Skeletal muscle satellite cell (primary cell): ENCODE measurements around the gene LTB4R2.
A peak's percentile ranks its signal among the peaks of the same experiment; 100 is the strongest.

Source experiments
- H3K27me3 ChIP-seq: 2 replicates; pipeline ENCODE4 v1.7.0; 2013; ENCODE audit warnings: low read length; ENCODE audit not compliant: control insufficient read depth, insufficient read depth
- H3K36me3 ChIP-seq: 2 replicates; pipeline ENCODE4 v1.7.0; 2013; ENCODE audit warnings: mild to moderate bottlenecking, control low read depth, low read length; ENCODE audit not compliant: insufficient read depth
- H3K4me1 ChIP-seq: 2 replicates; pipeline ENCODE4 v1.7.0; 2013; ENCODE audit warnings: low read length; ENCODE audit not compliant: control insufficient read depth, insufficient read depth
- H3K4me2 ChIP-seq: 2 replicates; pipeline ENCODE4 v1.7.0; 2013; ENCODE audit warnings: mild to moderate bottlenecking, low read length
- H3K4me3 ChIP-seq: 2 replicates; pipeline ENCODE4 v1.7.0; 2013; ENCODE audit warnings: low read length
- H3K9ac ChIP-seq: 2 replicates; pipeline ENCODE4 v1.7.0; 2013; ENCODE audit warnings: mild to moderate bottlenecking, low read depth, low read length, moderate library complexity
- H3K9me3 ChIP-seq: replicated peaks from 2 replicates; pipeline ENCODE4 v1.7.0; 2013; ENCODE audit warnings: mild to moderate bottlenecking, control low read depth, low read length

The LTB4R2 gene

DNA sequence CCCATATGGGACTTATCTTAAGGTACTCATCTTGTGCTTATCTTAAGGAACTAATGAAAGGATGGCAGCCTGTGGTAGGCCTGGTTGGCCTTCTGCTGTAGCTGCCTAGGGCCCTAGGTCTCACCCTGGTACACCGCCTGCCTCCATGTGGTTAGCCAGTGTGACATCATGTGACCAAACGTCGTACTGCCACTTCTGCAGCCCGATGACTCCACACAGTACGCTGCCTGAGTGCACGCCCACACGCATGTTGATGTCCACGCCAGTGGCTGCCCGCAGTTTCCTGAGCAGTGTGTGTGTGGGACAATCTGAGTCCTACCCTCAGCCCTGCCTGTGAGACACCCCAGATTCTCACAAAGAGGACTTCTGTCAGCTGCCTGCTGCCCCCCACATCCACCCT, 19.8 kb downstream of the LTB4R2 start:
- H3K4me1 ChIP-seq, result peaks cover 24% of the 10 kb centered on the region
- peaks cover 29% of the 10 kb centered on the region for H3K27me3 ChIP-seq
- H3K9ac ChIP-seq, result no peak overlapping the region
- H3K9me3 ChIP-seq, result no peaks in the 10 kb centered on the region
- no peaks in the 10 kb centered on the region for H3K36me3 ChIP-seq
- no peak overlapping the region for H3K4me2 ChIP-seq
- H3K4me3 ChIP-seq, result no peak overlapping the region

DNA sequence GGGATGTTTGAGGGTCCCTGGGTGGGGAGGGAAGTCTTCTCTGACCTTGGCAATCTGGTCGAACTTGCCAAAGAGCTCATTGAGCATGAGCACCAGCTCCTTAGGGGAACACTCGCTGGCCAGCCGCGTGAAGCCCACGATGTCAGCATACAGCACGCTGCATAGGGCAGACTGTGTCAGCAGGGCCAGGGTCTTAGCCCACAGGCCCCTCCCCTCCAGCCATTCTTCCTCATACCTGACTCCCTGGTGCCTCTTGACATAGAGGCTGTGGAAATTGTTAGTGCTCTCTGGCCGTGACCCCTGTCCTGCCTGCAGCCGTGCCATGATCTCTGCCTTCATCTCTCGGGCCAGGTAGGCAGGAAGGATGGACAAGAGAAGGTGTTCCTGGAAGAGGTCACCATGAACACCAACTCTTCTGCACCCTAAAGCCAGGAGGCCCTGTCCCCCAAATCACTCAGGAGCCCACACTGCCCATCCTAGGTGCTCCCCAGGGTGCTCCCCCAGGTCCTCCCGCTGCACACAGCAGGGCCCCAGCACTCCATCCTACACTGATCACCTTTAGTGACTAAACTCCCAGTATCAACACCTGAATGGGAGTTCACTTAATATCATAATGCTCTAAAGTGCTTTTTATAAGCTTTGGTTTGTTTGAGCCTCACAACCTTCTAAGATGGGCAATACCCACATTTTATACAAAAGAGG, 21.2 kb downstream of the LTB4R2 start:
- Histone ChIP-seq H3K4me3 (no peak overlapping the region), H3K4me2 (no peak overlapping the region), H3K4me1 (peaks cover 27% of the 10 kb centered on the region), H3K9ac (no peak overlapping the region), H3K27me3 (peaks cover 36% of the 10 kb centered on the region), H3K36me3 (no peaks in the 10 kb centered on the region), H3K9me3 (no peaks in the 10 kb centered on the region)

GRCh38 chr14:24331731-24332267, 21.9 kb downstream of the LTB4R2 start:
- no peak overlapping the region for H3K9ac ChIP-seq
- H3K36me3 ChIP-seq, result no peaks in the 10 kb centered on the region
- no peaks in the 10 kb centered on the region for H3K9me3 ChIP-seq
- peak overlapping the region; percentile 77 for H3K4me2 ChIP-seq
- H3K27me3 ChIP-seq, result peaks cover 43% of the 10 kb centered on the region
- no peak overlapping the region for H3K4me3 ChIP-seq
- peaks cover 27% of the 10 kb centered on the region for H3K4me1 ChIP-seq

GRCh38 chr14:24332268-24332993, 22.5 kb downstream of the LTB4R2 start:
- Histone ChIP-seq H3K27me3 (peaks cover 43% of the 10 kb centered on the region), H3K36me3 (no peaks in the 10 kb centered on the region), H3K4me1 (peaks cover 27% of the 10 kb centered on the region), H3K9me3 (no peaks in the 10 kb centered on the region), H3K4me3 (peak overlapping the region; percentile 41), H3K9ac (no peak overlapping the region), H3K4me2 (peak overlapping the region; percentile 77)

DNA sequence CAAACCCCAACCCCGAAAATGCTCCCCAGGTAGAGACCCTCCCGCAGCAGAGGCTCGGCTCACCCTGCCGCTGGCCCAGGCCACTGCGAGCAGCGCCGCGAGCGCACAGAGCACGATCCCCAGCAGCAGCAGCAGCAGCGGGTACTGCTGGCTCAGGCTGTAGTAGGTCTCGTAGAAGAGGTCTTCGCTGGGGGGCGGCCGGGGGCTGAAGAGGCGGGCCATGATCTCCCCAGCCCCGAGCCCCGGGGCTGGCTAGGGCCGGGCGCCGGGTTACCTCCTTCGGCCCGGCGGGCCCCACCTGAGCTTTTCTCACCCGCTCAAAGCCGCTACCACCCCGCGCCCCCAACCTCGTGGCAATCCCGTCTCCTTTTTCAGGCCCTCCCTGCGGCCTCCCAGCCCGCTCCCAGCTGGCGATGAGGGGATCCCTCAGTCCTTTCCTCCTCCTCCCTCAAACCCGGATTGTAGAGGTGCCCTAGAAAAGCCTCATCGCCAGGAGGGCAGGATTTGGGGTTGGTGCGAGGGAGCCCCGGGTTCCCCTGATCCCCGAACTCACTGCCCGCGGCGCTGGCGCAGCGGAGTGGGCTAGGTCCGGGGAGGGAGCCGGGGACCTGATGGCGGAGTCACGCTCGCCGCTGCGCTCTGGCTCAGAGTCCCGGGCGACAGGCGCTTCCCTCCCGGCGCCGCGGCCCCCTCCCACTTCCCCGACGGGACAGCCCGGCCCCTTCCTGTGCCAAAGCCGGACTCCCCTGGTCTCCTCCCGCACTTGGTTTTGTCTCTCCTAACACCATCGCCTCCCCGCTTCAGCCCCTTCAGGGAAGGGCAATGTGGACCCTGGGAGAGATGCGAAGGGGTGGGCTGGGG, 24.7 kb downstream of the LTB4R2 start, which contains the start of gene ADCY4:
Gene ADCY4 (minus strand): TSS at position 641 of the 861 bp plus-strand sequence. CDS start 419 bp downstream, at position 222.
- Histone ChIP-seq H3K36me3 (no peaks in the 10 kb centered on the region), H3K4me1 (peaks cover 27% of the 10 kb centered on the region), H3K4me3 (peak within 1 kb of the TSS; percentile 61), H3K4me2 (peak within 1 kb of the TSS; percentile 85), H3K9ac (peak within 1 kb of the TSS; percentile 58), H3K9me3 (no peaks in the 10 kb centered on the region), H3K27me3 (peaks cover 62% of the 10 kb centered on the region)

- Histone ChIP-seq H3K4me1 (peaks cover 27% of the 10 kb centered on the region), H3K36me3 (no peaks in the 10 kb centered on the region), H3K9ac (no peak overlapping the region), H3K4me2 (no peak overlapping the region), H3K9me3 (no peaks in the 10 kb centered on the region), H3K4me3 (no peak overlapping the region), H3K27me3 (peaks cover 72% of the 10 kb centered on the region)
Measured at GRCh38 chr14:24335461-24336171, 25.7 kb downstream of the LTB4R2 start.

- Histone ChIP-seq H3K27me3 (peaks cover 80% of the 10 kb centered on the region), H3K4me2 (no peak overlapping the region), H3K9ac (no peak overlapping the region), H3K4me1 (peaks cover 22% of the 10 kb centered on the region), H3K4me3 (no peak overlapping the region), H3K36me3 (no peaks in the 10 kb centered on the region), H3K9me3 (no peaks in the 10 kb centered on the region)
Measured at GRCh38 chr14:24337144-24337823, 27.3 kb downstream of the LTB4R2 start.

GRCh38 chr14:24337824-24338175, 27.9 kb downstream of the LTB4R2 start:
- no peak overlapping the region for H3K4me3 ChIP-seq
- H3K9me3 ChIP-seq, result no peaks in the 10 kb centered on the region
- H3K36me3 ChIP-seq, result no peaks in the 10 kb centered on the region
- peaks cover 17% of the 10 kb centered on the region for H3K4me1 ChIP-seq
- H3K27me3 ChIP-seq, result peaks cover 74% of the 10 kb centered on the region
- no peak overlapping the region for H3K9ac ChIP-seq
- H3K4me2 ChIP-seq, result no peak overlapping the region

- H3K4me2 ChIP-seq, result no peak overlapping the region
- H3K27me3 ChIP-seq, result peaks cover 69% of the 10 kb centered on the region
- peaks cover 11% of the 10 kb centered on the region for H3K4me1 ChIP-seq
- no peak overlapping the region for H3K4me3 ChIP-seq
- no peak overlapping the region for H3K9ac ChIP-seq
- no peaks in the 10 kb centered on the region for H3K9me3 ChIP-seq
- H3K36me3 ChIP-seq, result no peaks in the 10 kb centered on the region
Measured at GRCh38 chr14:24338843-24339242, 28.9 kb downstream of the LTB4R2 start.

- H3K4me2 ChIP-seq, result no peak within 1 kb of the TSS
- H3K9ac ChIP-seq, result no peak within 1 kb of the TSS
- no peak within 1 kb of the TSS for H3K4me3 ChIP-seq
Measured at GRCh38 chr14:24339284-24340151, 29.6 kb downstream of the LTB4R2 start, which contains the start of gene RIPK3. Gene RIPK3 (minus strand): TSS chr14:24339991. CDS start chr14:24339826, 165 bp downstream.

More at GRCh38 chr14:24339284-24340151, 29.6 kb downstream of the LTB4R2 start, which contains the start of gene RIPK3:
- H3K9me3 ChIP-seq, result no peaks in the 10 kb centered on the region
- no peaks in the 10 kb centered on the region for H3K36me3 ChIP-seq
- H3K27me3 ChIP-seq, result peaks cover 64% of the 10 kb centered on the region
- peaks cover 5% of the 10 kb centered on the region for H3K4me1 ChIP-seq
